M059J (cell line): ENCODE data around the gene OR2J2. TPM values are rescaled to one million over a fixed set of nuclear protein-coding genes. Genes with fewer than 3 reads are reported as not detected.
"Not testable (repeated sequence)": the region's sequence is repeated elsewhere in the genome, so short reads cannot be mapped to it uniquely, and the experiment has no call there.

ENCODE experiments used
- DNase-seq: peaks from one replicate; pipeline ENCODE4 v3.0.0-alpha.2; 2012; ENCODE audit warnings: low read depth
- total RNA-seq: library from RNA; depleted of rRNA; stranded (reverse); fragments of >200 nt; shearing (Covaris generic); gene quantifications from 2 replicates; pipeline ENCODE4 v1.2.3, GENCODE V29; 2014; rRNA removed

OR2J2 gene
- total RNA-seq = not detected in 2 replicates

DNA sequence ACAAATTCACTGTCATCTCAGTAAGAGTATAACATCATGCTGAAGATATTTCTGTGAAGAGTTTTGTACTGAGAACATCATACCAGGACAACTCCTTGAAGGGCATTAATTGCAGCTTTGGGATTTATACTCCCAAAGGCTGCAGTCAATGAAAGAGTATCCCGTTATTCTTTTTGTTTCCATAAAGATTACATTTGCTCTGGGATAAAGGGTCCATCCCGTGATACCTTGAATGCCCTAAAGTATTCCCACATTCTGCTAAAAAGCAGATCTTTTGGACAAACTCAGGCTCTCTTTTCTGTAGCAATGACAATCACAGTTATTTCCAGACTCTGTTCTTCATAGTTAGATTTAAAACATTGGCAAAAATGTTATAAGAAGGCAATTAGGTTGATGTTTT is at the start of gene OR2J2:
TSS of gene OR2J2 (plus strand) at position 301 of the 400 bp plus-strand sequence. CDS start 2,729 bp downstream, outside the sequence.
- not testable (repeated sequence) for DNase-seq

GRCh38 chr6:29129326-29130012 is 41.2 kb upstream of the OR2J2 start:
- no peak for DNase-seq

- DNase-seq = no peak
Measured at GRCh38 chr6:29130644-29131043, 40.1 kb upstream of the OR2J2 start.

- DNase-seq = peak; percentile 32
Measured at GRCh38 chr6:29131691-29132090, 39.0 kb upstream of the OR2J2 start.

DNA sequence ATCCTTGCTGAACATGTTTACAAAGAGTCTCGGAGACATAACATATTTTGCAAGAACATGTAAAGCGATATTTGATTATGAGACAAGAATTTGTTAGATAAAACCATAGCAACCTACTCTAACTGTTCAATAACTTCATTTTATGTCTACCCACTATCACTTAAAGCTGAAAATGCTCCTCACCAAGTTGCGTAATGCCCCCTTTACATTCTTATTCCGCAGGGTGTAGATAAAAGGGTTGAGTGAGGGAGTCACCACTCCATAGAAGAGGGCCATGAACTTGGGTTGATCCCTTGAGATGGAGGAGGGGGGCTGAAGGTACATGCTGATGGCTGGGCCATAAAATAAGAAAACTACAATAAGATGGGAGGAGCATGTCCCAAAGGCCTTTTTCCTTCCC is 33.0 kb upstream of the OR2J2 start:
- no peak for DNase-seq

- DNase-seq = no peak
Measured at GRCh38 chr6:29141606-29142005, 29.1 kb upstream of the OR2J2 start.

- peak; percentile 46 for DNase-seq
Measured at GRCh38 chr6:29142309-29142708, 28.4 kb upstream of the OR2J2 start.

- DNase-seq = peak; percentile 44
Measured at GRCh38 chr6:29146179-29146578, 24.5 kb upstream of the OR2J2 start.

DNA sequence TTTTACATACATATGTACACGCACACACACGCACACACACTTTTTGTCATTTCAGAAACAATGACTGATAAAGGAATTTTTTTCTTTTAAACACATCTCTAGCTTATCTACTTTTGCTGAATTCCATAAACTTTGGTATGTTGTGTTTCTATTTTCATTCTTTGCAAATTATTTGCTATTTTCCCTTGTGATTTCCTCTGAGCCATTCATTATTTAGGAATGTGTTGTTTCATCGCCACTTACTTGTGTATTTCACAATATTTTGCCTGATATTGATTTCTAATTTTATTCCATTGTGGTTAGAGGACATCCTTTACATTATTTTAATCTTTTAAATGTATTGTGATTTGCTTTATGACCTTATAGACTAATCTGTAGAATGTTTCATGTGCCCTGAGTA is 23.6 kb upstream of the OR2J2 start:
- no peak for DNase-seq

DNA sequence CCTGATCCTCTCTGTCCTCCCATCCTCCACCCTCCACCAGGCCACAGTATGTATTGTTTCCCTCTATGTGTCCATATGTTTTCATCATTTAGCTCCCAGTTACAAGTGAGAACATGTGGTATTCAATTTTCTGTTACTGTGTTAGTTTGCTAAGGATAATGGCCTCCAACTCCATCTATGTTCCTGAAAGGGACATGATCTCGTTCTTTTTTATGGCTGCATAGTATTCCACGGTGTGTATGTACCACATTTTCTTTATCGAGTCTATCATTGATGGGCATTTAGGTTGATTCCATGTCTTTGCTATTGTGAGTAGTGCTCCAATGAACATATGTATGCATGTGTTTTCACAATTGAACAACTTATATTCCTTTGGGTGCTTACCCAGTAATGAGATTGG is 21.3 kb upstream of the OR2J2 start:
- DNase-seq = not testable (repeated sequence)

- DNase-seq = no peak
Measured at GRCh38 chr6:29153083-29153482, 17.6 kb upstream of the OR2J2 start.

DNA sequence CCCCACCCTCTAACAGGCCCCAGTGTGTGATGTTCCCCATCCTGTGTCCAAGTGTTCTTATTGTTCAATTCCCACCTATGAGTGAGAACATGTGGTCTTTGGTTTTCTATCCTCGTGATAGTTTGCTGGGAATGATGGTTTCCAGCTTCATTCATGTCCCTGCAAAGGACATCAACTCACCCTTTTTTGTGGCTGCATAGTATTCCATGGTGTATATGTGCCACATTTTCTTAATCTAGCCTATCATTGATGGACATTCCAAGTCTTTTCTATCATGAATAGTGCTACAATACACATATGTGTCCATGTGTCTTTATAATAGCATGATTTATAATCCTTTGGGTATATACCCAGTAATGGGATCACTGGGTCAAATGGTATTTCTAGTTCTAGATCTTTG is 15.5 kb upstream of the OR2J2 start:
- not testable (repeated sequence) for DNase-seq

DNA sequence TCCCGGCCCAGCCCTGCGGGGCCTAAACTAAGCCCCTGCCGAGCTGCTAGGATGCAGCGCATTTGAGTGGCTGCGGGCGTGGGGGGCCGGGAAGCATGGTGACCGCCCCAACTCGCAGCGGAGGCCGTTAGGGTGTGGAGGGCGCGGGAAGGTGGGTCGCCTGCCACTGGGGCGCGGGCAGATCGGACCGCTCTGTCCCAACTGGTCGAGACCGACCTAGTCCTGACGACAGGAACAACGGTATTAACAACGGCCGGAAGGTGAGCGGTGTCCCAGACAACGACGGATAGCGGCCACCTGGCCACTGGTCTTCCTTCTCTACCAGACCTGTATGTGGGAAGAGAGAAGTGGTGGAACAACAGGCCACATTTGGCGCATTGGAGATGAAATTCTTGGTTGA is 10.8 kb upstream of the OR2J2 start:
- not testable (repeated sequence) for DNase-seq

DNA sequence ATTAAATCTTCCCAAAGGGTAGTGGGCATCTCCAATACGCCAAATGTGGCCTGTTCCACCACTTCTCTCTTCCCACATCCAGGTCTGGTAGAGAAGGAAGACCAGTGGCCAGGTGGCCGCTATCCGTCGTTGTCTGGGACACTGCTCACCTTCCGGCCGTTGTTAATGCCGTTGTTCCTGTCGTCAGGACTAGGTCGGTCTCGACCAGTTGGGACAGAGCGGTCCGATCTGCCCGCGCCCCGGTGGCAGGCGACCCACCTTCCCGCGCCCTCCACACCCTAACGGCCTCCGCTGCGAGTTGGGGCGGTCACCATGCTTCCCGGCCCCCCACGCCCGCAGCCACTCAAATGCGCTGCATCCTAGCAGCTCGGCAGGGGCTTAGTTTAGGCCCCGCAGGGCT is 5.1 kb upstream of the OR2J2 start:
- DNase-seq = not testable (repeated sequence)

GRCh38 chr6:29171736-29172135 is 1.0 kb downstream of the OR2J2 start:
- DNase-seq = no peak

- no peak for DNase-seq
Measured at GRCh38 chr6:29183594-29183993, 12.9 kb downstream of the OR2J2 start.

GRCh38 chr6:29188659-29189058 is 18.0 kb downstream of the OR2J2 start:
- not testable (repeated sequence) for DNase-seq

GRCh38 chr6:29200767-29201662 is 30.3 kb downstream of the OR2J2 start:
- no peak for DNase-seq

DNA sequence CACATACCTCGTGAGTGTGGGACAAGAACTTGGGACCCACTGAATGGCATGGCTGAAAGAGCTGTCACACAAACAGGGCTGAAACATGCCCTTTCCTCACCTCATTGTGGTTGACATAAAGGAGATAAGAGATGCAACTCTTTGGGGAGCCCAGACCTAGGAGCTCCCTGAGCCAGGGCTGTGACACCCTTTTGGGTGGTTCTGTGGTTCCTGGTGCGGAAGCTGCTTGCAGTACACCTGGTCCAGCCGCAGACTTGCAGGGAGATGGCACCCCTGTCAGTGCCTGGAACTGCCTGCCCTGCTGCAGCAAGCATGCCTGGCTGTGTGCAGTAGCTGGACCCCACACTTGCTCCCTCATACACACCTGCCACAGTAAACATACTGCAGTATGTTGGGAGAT is 31.3 kb downstream of the OR2J2 start:
- DNase-seq = no peak

GRCh38 chr6:29211488-29211887 is 40.8 kb downstream of the OR2J2 start:
- DNase-seq = no peak

DNA sequence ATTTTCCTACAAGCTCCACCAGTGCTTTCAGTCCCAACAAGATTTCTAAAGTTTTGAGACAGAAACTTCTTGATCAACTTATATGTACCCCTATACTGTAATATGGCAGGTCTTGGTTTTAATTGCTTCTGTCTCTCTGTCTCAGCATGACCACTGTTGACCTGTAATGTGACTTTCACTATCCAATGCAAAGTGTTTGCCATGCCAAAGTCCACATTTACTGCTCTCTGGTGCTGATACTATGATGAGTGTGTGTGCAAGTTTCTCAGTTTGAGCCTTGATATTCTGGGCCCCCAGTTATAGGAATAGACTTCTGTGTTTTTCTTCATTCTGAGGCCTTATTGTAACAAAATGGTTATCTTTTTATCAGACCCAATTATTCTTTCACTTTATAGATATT is 45.8 kb downstream of the OR2J2 start:
- DNase-seq = no peak

- DNase-seq = not testable (repeated sequence)
Measured at GRCh38 chr6:29217242-29217641, 46.5 kb downstream of the OR2J2 start.

DNA sequence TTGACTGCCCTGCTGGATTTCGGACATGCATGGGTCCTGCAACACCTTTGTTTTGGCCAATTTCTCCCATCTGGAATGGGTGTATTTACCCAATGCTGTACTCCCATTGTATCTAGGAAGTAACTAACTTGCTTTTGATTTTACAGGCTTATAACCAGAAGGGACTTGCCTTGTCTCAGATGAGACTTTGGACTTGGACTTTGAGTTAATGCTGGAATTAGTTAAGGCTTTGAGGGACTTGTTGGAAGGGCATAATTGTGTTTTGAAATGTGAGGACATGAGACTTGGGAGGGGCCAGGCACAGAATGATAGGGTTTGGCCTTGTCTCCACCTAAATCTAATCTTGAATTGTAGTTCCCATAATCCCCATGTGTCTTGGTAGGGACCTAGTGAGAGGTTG is 47.3 kb downstream of the OR2J2 start:
- not testable (repeated sequence) for DNase-seq
